ENCODE results near the gene TFCP2L1.
"Not testable (repeated sequence)": the region's sequence is repeated elsewhere in the genome, so short reads cannot be mapped to it uniquely, and the experiment has no call there.

The TFCP2L1 gene

GRCh38 chr2:121309801-121310200 is 24.8 kb upstream of the TFCP2L1 start:
- Histone ChIP-seq H3K4me1 (ENCODE audit: control insufficient read depth, insufficient read depth, low read length) (no peaks in the 10 kb centered on the region), H3K27me3 (ENCODE audit: control insufficient read depth, insufficient read depth, low read length) (no peaks in the 10 kb centered on the region), H3K9ac (ENCODE audit: low read length) (no peak overlapping the region), H3K4me3 (ENCODE audit: low read length) (no peak overlapping the region), H3K27ac (ENCODE audit: low read depth, low read length) (no peak overlapping the region), H3K36me3 (ENCODE audit: control insufficient read depth, insufficient read depth, low read length) (no peaks in the 10 kb centered on the region)

- no peaks in the 10 kb centered on the region for H3K4me1 ChIP-seq (ENCODE audit: control insufficient read depth, insufficient read depth, low read length)
- no peaks in the 10 kb centered on the region for H3K27me3 ChIP-seq (ENCODE audit: control insufficient read depth, insufficient read depth, low read length)
- H3K4me3 ChIP-seq (ENCODE audit: low read length) = no peak overlapping the region
- no peak overlapping the region for H3K9ac ChIP-seq (ENCODE audit: low read length)
- no peaks in the 10 kb centered on the region for H3K36me3 ChIP-seq (ENCODE audit: control insufficient read depth, insufficient read depth, low read length)
- no peak overlapping the region for H3K27ac ChIP-seq (ENCODE audit: low read depth, low read length)
Measured at GRCh38 chr2:121309323-121309722, 24.3 kb upstream of the TFCP2L1 start.

GRCh38 chr2:121307048-121307447 is 22.0 kb upstream of the TFCP2L1 start:
- Histone ChIP-seq H3K36me3 (ENCODE audit: control insufficient read depth, insufficient read depth, low read length) (no peaks in the 10 kb centered on the region), H3K4me3 (ENCODE audit: low read length) (no peak overlapping the region), H3K4me1 (ENCODE audit: control insufficient read depth, insufficient read depth, low read length) (no peaks in the 10 kb centered on the region), H3K27ac (ENCODE audit: low read depth, low read length) (no peak overlapping the region), H3K27me3 (ENCODE audit: control insufficient read depth, insufficient read depth, low read length) (no peaks in the 10 kb centered on the region), H3K9ac (ENCODE audit: low read length) (no peak overlapping the region)

GRCh38 chr2:121304941-121305340 is 19.9 kb upstream of the TFCP2L1 start:
- Histone ChIP-seq H3K4me3 (ENCODE audit: low read length) (no peak overlapping the region), H3K9ac (ENCODE audit: low read length) (no peak overlapping the region), H3K36me3 (ENCODE audit: control insufficient read depth, insufficient read depth, low read length) (no peaks in the 10 kb centered on the region), H3K27ac (ENCODE audit: low read depth, low read length) (no peak overlapping the region), H3K4me1 (ENCODE audit: control insufficient read depth, insufficient read depth, low read length) (no peaks in the 10 kb centered on the region), H3K27me3 (ENCODE audit: control insufficient read depth, insufficient read depth, low read length) (no peaks in the 10 kb centered on the region)

- Histone ChIP-seq H3K36me3 (ENCODE audit: control insufficient read depth, insufficient read depth, low read length) (no peaks in the 10 kb centered on the region), H3K4me1 (ENCODE audit: control insufficient read depth, insufficient read depth, low read length) (no peaks in the 10 kb centered on the region), H3K9ac (ENCODE audit: low read length) (no peak overlapping the region), H3K27me3 (ENCODE audit: control insufficient read depth, insufficient read depth, low read length) (no peaks in the 10 kb centered on the region), H3K4me3 (ENCODE audit: low read length) (no peak overlapping the region), H3K27ac (ENCODE audit: low read depth, low read length) (no peak overlapping the region)
Measured at GRCh38 chr2:121303531-121304263, 18.7 kb upstream of the TFCP2L1 start.

- H3K27ac ChIP-seq (ENCODE audit: low read depth, low read length); H3K4me1 ChIP-seq (ENCODE audit: control insufficient read depth, insufficient read depth, low read length); H3K9ac ChIP-seq (ENCODE audit: low read length); H3K36me3 ChIP-seq (ENCODE audit: control insufficient read depth, insufficient read depth, low read length); H3K27me3 ChIP-seq (ENCODE audit: control insufficient read depth, insufficient read depth, low read length); H3K4me3 ChIP-seq (ENCODE audit: low read length): not testable (repeated sequence)
Measured at GRCh38 chr2:121301190-121301589, 16.2 kb upstream of the TFCP2L1 start.

GRCh38 chr2:121298476-121298875 is 13.5 kb upstream of the TFCP2L1 start:
- H3K4me1 ChIP-seq (ENCODE audit: control insufficient read depth, insufficient read depth, low read length) = no peaks in the 10 kb centered on the region
- H3K27ac ChIP-seq (ENCODE audit: low read depth, low read length) = no peak overlapping the region
- no peak overlapping the region for H3K4me3 ChIP-seq (ENCODE audit: low read length)
- H3K27me3 ChIP-seq (ENCODE audit: control insufficient read depth, insufficient read depth, low read length) = no peaks in the 10 kb centered on the region
- no peaks in the 10 kb centered on the region for H3K36me3 ChIP-seq (ENCODE audit: control insufficient read depth, insufficient read depth, low read length)
- H3K9ac ChIP-seq (ENCODE audit: low read length) = no peak overlapping the region

GRCh38 chr2:121297866-121298265 is 12.9 kb upstream of the TFCP2L1 start:
- H3K36me3 ChIP-seq (ENCODE audit: control insufficient read depth, insufficient read depth, low read length); H3K27ac ChIP-seq (ENCODE audit: low read depth, low read length); H3K27me3 ChIP-seq (ENCODE audit: control insufficient read depth, insufficient read depth, low read length); H3K4me1 ChIP-seq (ENCODE audit: control insufficient read depth, insufficient read depth, low read length); H3K4me3 ChIP-seq (ENCODE audit: low read length); H3K9ac ChIP-seq (ENCODE audit: low read length): not testable (repeated sequence)

- H3K27ac ChIP-seq (ENCODE audit: low read depth, low read length) = no peak overlapping the region
- H3K36me3 ChIP-seq (ENCODE audit: control insufficient read depth, insufficient read depth, low read length) = no peaks in the 10 kb centered on the region
- H3K4me1 ChIP-seq (ENCODE audit: control insufficient read depth, insufficient read depth, low read length) = no peaks in the 10 kb centered on the region
- H3K9ac ChIP-seq (ENCODE audit: low read length) = no peak overlapping the region
- no peak overlapping the region for H3K4me3 ChIP-seq (ENCODE audit: low read length)
- no peaks in the 10 kb centered on the region for H3K27me3 ChIP-seq (ENCODE audit: control insufficient read depth, insufficient read depth, low read length)
Measured at GRCh38 chr2:121297217-121297830, 12.3 kb upstream of the TFCP2L1 start.

GRCh38 chr2:121295911-121296650 is 11.1 kb upstream of the TFCP2L1 start:
- H3K9ac ChIP-seq (ENCODE audit: low read length) = no peak overlapping the region
- H3K4me1 ChIP-seq (ENCODE audit: control insufficient read depth, insufficient read depth, low read length) = no peaks in the 10 kb centered on the region
- no peaks in the 10 kb centered on the region for H3K27me3 ChIP-seq (ENCODE audit: control insufficient read depth, insufficient read depth, low read length)
- no peak overlapping the region for H3K27ac ChIP-seq (ENCODE audit: low read depth, low read length)
- H3K36me3 ChIP-seq (ENCODE audit: control insufficient read depth, insufficient read depth, low read length) = no peaks in the 10 kb centered on the region
- H3K4me3 ChIP-seq (ENCODE audit: low read length) = no peak overlapping the region

- Histone ChIP-seq H3K36me3 (ENCODE audit: control insufficient read depth, insufficient read depth, low read length) (no peaks in the 10 kb centered on the region), H3K27me3 (ENCODE audit: control insufficient read depth, insufficient read depth, low read length) (no peaks in the 10 kb centered on the region), H3K9ac (ENCODE audit: low read length) (no peak overlapping the region)
Measured at GRCh38 chr2:121294881-121295840, 10.2 kb upstream of the TFCP2L1 start.

More at GRCh38 chr2:121294881-121295840, 10.2 kb upstream of the TFCP2L1 start:
- Histone ChIP-seq H3K4me1 (ENCODE audit: control insufficient read depth, insufficient read depth, low read length) (no peaks in the 10 kb centered on the region), H3K27ac (ENCODE audit: low read depth, low read length) (no peak overlapping the region), H3K4me3 (ENCODE audit: low read length) (no peak overlapping the region)

Measured in rectal smooth muscle tissue (tissue), 1 donor.